HG03025 (cell line): Measurements from ENCODE around the gene RPL19.
"Not testable (repeated sequence)": the region's sequence is repeated elsewhere in the genome, so short reads cannot be mapped to it uniquely, and the experiment has no call there.

ENCODE experiments used
- ATAC-seq: cut with Tn5 transposase; IDR thresholded peaks from one replicate; pipeline ENCODE4 v1.9.1; 2021; ENCODE audit warnings: mild to moderate bottlenecking, moderate library complexity; ENCODE audit not compliant: unreplicated experiment, low FRiP score

The RPL19 gene

DNA sequence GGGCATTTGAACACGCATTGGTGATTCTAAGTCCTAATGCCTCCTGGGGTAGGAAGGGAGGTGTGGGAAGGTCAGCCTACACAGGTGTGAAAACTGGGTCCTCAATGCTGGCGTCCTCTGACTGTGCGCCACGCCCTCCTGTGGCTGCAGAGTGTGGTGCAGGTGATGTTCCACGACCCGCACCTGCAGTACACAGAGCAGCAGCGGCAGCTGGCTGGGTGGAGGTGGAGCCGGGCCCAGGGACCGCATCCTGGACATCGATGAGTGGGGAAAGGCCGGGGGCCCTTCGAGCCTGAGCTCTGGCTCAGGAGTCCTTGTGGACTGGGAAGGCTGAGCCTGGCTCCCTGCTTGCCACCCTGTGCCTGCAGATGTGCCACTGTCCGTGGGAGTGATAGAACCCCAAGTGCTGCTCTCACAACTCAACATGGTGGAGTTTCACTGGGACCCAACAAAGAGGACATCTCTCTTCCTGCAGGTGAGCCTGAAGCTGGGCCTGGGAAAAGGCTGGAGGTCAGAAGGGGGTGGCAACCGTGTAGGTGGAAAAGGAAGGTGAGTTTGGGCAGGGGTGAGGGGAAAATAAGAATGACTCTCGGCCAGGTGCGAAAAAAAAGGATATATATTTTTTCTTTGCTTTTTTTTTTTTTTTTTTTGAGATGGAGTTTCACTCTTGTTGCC, 39.7 kb downstream of the RPL19 start:
- ATAC-seq = no peak

GRCh38 chr17:39240631-39241030, 40.5 kb downstream of the RPL19 start:
- no peak for ATAC-seq

- ATAC-seq = no peak
These were observed 43.1 kb downstream of the RPL19 start for GRCh38 chr17:39243155-39243554.

- no peak for ATAC-seq
These were observed 44.0 kb downstream of the RPL19 start for GRCh38 chr17:39244016-39244599.

DNA sequence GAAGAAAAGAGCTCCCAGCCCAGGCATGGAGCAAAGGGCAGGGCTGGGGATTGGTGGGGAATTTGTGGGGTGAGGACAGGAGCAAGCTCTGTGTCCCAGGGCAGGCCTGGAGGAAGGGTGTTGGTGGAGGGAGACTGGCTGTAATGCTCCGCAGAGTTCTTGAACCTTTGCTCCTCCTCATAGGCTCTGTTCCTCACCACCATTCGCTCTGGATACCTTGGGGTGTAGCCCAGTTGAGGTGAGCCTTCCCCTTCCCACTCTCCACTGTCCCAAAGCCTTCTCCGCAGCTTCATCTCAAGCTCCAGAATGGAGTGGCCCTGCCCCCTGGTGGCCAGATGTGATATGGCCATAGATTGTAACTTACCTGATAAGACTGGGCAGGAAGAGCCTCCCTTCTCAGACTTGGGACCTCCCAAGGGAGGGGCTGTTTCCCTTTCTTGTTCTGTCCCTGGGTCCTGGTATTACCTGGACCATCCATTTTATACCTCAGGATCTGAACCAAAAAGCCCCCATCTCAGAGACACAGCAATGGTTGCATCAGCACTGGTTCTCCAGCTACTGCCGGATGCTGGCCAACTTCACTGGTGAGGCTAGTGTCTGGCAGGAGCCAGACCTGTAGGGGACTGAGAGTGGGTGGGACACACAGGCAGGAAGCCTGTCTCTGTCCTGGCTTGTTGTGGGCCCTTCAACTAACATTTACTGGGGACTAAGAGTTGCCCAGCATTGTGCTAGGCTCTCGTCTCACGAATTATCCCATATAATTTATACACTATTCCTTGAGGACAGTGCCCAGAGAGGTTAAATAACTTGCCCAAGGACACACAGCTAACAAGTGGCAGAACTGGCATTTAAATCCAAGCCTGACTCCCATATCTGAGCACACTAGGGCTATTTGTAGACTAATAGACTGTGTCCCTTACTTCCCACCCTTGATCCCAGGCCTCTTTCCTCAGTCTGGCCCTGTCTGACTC, 44.8 kb downstream of the RPL19 start:
- ATAC-seq = no peak

GRCh38 chr17:39246274-39246673, 46.2 kb downstream of the RPL19 start:
- ATAC-seq = no peak

DNA sequence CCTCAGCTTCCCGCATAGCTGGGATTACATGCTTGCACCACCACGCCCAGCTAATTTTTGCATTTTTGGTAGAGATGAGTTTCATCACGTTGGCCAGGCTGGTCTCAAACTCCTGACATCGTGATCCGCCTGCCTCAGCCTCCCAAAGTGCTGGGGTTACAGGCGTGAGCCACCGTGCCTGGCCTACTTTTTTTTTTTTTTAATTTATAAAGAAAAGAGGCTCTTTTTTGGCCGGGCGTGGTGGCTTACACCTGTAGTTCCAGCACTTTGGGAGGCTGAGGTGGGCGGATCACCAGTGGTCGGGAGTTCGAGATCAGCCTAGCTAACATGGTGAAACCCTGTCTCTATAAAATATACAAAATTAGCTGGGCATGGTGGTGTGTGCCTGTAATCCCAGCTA, 50.0 kb downstream of the RPL19 start:
- not testable (repeated sequence) for ATAC-seq

DNA sequence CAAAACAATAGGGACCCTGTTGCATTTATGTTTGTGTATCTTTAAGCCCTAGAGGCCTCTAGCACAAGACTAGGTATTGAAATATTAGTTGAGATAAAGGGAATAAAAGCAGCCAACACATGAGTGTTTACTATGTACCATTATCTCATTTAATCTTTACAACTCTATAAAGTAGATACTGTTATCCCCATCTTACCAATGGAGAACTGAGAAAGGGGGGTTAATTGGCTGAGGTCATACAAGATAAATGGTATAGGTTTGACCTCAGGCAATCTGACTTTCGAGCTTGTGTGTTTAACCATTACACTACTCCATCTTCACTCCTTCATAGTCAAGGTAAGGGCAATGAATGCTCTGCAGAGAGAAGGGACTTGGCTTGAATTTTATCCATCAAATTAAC, 51.9 kb downstream of the RPL19 start:
- no peak for ATAC-seq

GRCh38 chr17:39252788-39253460, 52.8 kb downstream of the RPL19 start:
- ATAC-seq = no peak
